ENCODE data around the gene SPON1.
"Not testable (repeated sequence)": the region's sequence is repeated elsewhere in the genome, so short reads cannot be mapped to it uniquely, and the experiment has no call there.

Gene SPON1

GRCh38 chr11:14244926-14245325 is 282.4 kb downstream of the SPON1 start:
- DNase-seq (ENCODE audit: low spot score), result no peak

GRCh38 chr11:14245444-14245843 is 282.9 kb downstream of the SPON1 start:
- DNase-seq (ENCODE audit: low spot score), result no peak

GRCh38 chr11:14248580-14248981 is 286.1 kb downstream of the SPON1 start:
- no peak for DNase-seq (ENCODE audit: low spot score)

- DNase-seq (ENCODE audit: low spot score), result peak; percentile 58
Observed at GRCh38 chr11:14249121-14249963, 286.8 kb downstream of the SPON1 start.

- no peak for DNase-seq (ENCODE audit: low spot score)
Observed at GRCh38 chr11:14251754-14252153, 289.2 kb downstream of the SPON1 start.

GRCh38 chr11:14252501-14252900 is 290.0 kb downstream of the SPON1 start:
- DNase-seq (ENCODE audit: low spot score), result not testable (repeated sequence)

GRCh38 chr11:14253421-14253820 is 290.9 kb downstream of the SPON1 start:
- no peak for DNase-seq (ENCODE audit: low spot score)

GRCh38 chr11:14253840-14254239 is 291.3 kb downstream of the SPON1 start:
- no peak for DNase-seq (ENCODE audit: low spot score)

- no peak for DNase-seq (ENCODE audit: low spot score)
Observed at GRCh38 chr11:14254533-14255237, 292.2 kb downstream of the SPON1 start.

GRCh38 chr11:14255238-14255534 is 292.7 kb downstream of the SPON1 start:
- DNase-seq (ENCODE audit: low spot score), result no peak

GRCh38 chr11:14258221-14258935 is 295.9 kb downstream of the SPON1 start:
- no peak for DNase-seq (ENCODE audit: low spot score)

- no peak for DNase-seq (ENCODE audit: low spot score)
Observed at GRCh38 chr11:14259186-14259784, 296.8 kb downstream of the SPON1 start.

GRCh38 chr11:14259878-14260277 is 297.4 kb downstream of the SPON1 start:
- DNase-seq (ENCODE audit: low spot score), result no peak

- DNase-seq (ENCODE audit: low spot score), result no peak
Observed at GRCh38 chr11:14261066-14261465, 298.5 kb downstream of the SPON1 start.

GRCh38 chr11:14262271-14262846 is 299.8 kb downstream of the SPON1 start:
- no peak for DNase-seq (ENCODE audit: low spot score)

GRCh38 chr11:14264966-14265365 is 302.4 kb downstream of the SPON1 start:
- no peak for DNase-seq (ENCODE audit: low spot score)

- DNase-seq (ENCODE audit: low spot score), result no peak
Observed at GRCh38 chr11:14266622-14267021, 304.1 kb downstream of the SPON1 start.

- DNase-seq (ENCODE audit: low spot score), result no peak
Observed at GRCh38 chr11:14267861-14268635, 305.5 kb downstream of the SPON1 start.

GRCh38 chr11:14269692-14270573 is 307.4 kb downstream of the SPON1 start:
- no peak for DNase-seq (ENCODE audit: low spot score)
